ENCODE measurements around the gene EEF1A2.

The EEF1A2 gene

DNA sequence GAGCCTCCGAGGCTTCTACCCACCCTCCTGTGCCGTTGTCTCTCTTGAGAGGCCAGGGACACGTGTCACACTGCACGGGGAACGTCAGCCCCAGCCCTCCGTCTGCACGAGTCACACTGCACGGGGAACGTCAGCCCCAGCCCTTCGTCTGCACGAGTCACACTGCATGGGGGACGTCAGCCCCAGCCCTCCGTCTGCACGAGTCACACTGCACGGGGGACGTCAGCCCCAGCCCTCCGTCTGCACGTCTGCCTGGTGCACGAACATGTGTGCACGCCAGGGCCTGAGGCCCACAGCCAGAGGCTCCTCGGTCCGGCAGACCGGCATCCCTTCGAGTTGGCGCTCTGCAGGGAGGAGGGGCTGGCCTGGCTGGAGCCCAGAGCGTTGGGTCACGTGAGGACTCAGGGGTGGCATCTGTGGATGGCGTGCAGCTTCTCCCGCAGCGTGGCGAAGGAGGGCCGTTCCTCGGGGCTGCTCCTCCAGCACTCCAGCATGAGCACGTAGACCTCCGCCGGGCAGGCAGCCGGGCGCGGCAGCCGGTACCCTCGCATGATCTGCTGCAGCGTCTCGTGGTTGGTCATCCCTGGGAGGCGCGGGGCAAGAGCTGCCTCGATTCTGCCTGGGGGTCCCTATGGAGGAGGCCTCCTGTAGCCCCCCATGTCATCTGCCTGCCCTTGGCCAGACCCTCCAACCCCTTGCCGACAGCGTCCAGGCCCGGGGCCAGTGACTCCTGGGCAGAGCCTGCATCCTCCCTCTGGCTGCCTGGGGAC, 41.7 kb upstream of the EEF1A2 start:
- Histone ChIP-seq H3K79me2 (ENCODE audit: insufficient read depth, low read length) (no peaks in the 10 kb centered on the region), H3K4me2 (ENCODE audit: insufficient read depth, low read length) (no peak overlapping the region), H3K27ac (ENCODE audit: low read length) (no peak overlapping the region), H2AFZ (ENCODE audit: low read depth, low read length) (no peak overlapping the region), H3K4me1 (ENCODE audit: insufficient read depth, low read length) (peaks cover 21% of the 10 kb centered on the region), H3K27me3 (ENCODE audit: insufficient read depth, low read length, poor library complexity) (no peaks in the 10 kb centered on the region), H3K9me3 (ENCODE audit: insufficient read depth, low read length, severe bottlenecking) (no peaks in the 10 kb centered on the region), H3K4me3 (ENCODE audit: low read depth in 1 of 2, low read length in 2 of 2) (no peak overlapping the region), H3K9ac (ENCODE audit: low read depth, low read length) (no peak overlapping the region), H4K20me1 (ENCODE audit: insufficient read depth, low read length) (peaks cover 7% of the 10 kb centered on the region; the same call in 1 of the 2 replicates), H3K36me3 (ENCODE audit: insufficient read depth, low read length) (no peaks in the 10 kb centered on the region)
- no peak for ATAC-seq (ENCODE audit: insufficient read depth, low read depth)
- no peak for TF ChIP-seq EZH2 (IDR thresholded peaks at IDR 0.05; ENCODE audit: borderline replicate concordance, low read depth, low read length, severe bottlenecking)
- no peak for TF ChIP-seq CTCF (IDR thresholded peaks at IDR 0.05; ENCODE audit: borderline replicate concordance, extremely low read depth, low read length, poor library complexity, severe bottlenecking)
- no peak for DNase-seq

DNA sequence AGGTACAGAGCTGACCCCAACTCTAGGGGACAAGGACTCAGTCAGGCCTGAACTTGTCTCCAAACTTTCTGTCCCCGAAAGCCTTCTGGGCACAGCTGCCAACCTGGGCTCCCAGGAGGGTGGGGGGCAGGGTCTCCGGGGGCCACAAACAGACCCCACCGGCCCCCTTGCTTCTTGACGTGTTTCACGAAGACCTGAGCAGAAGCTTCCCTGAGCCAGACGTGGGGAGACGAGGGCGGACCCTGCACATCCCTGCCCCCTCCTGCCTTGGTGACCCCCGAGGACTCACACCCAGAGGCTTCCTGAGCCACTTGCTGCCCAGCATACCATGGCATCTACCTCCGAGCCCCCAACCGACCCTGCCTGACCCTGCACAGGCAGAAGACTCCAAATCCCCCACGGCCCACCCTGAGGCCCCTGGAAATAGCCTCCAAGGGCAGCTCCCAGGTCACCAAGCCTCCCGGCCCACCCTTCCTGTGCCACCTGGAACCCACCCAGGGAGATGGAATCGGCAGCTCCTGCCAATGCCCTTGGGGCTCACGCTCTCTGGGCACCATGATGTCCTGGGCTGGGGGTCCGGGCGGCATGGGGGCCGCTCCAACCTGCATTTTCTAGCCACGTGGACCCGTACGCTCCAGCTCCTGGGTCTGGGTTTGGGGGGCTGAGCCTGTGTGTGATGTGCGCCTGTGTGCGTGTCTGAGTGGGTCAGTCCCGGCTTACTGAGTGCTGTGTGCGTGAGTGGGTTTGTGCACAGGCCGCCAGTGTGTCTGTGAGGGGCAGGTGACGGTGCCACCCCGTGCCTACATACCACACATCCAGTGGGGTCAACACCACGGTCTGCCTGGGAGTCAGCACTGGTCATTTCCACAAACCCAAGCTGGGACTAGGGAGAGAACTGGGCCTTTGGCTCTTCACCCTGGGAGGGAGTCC, 40.8 kb upstream of the EEF1A2 start:
- Histone ChIP-seq H3K27me3 (ENCODE audit: insufficient read depth, low read length, poor library complexity) (no peaks in the 10 kb centered on the region), H3K9me3 (ENCODE audit: insufficient read depth, low read length, severe bottlenecking) (no peaks in the 10 kb centered on the region), H3K9ac (ENCODE audit: low read depth, low read length) (no peak overlapping the region), H3K27ac (ENCODE audit: low read length) (no peak overlapping the region), H3K4me1 (ENCODE audit: insufficient read depth, low read length) (peaks cover 21% of the 10 kb centered on the region), H3K4me3 (ENCODE audit: low read depth in 1 of 2, low read length in 2 of 2) (no peak overlapping the region), H4K20me1 (ENCODE audit: insufficient read depth, low read length) (peaks cover 4% of the 10 kb centered on the region; the same call in 1 of the 2 replicates), H3K36me3 (ENCODE audit: insufficient read depth, low read length) (no peaks in the 10 kb centered on the region), H3K79me2 (ENCODE audit: insufficient read depth, low read length) (no peaks in the 10 kb centered on the region), H2AFZ (ENCODE audit: low read depth, low read length) (no peak overlapping the region), H3K4me2 (ENCODE audit: insufficient read depth, low read length) (no peak overlapping the region)
- DNase-seq (no peak), ATAC-seq (ENCODE audit: insufficient read depth, low read depth) (no peak)
- TF ChIP-seq CTCF (IDR thresholded peaks at IDR 0.05; ENCODE audit: borderline replicate concordance, extremely low read depth, low read length, poor library complexity, severe bottlenecking) (no peak), EZH2 (IDR thresholded peaks at IDR 0.05; ENCODE audit: borderline replicate concordance, low read depth, low read length, severe bottlenecking) (no peak)

- Histone ChIP-seq H3K36me3 (ENCODE audit: insufficient read depth, low read length) (no peaks in the 10 kb centered on the region), H3K4me2 (ENCODE audit: insufficient read depth, low read length) (no peak overlapping the region), H3K27ac (ENCODE audit: low read length) (no peak overlapping the region), H3K27me3 (ENCODE audit: insufficient read depth, low read length, poor library complexity) (no peaks in the 10 kb centered on the region), H3K9ac (ENCODE audit: low read depth, low read length) (0 out of 2 replicates have a peak overlapping the region, but pooled peaks have one; percentile 50), H3K4me3 (ENCODE audit: low read depth in 1 of 2, low read length in 2 of 2) (no peak overlapping the region), H3K79me2 (ENCODE audit: insufficient read depth, low read length) (no peaks in the 10 kb centered on the region), H3K9me3 (ENCODE audit: insufficient read depth, low read length, severe bottlenecking) (no peaks in the 10 kb centered on the region), H3K4me1 (ENCODE audit: insufficient read depth, low read length) (peaks cover 21% of the 10 kb centered on the region), H4K20me1 (ENCODE audit: insufficient read depth, low read length) (peaks cover 7% of the 10 kb centered on the region; the same call in 1 of the 2 replicates), H2AFZ (ENCODE audit: low read depth, low read length) (no peak overlapping the region)
- TF ChIP-seq EZH2 (IDR thresholded peaks at IDR 0.05; ENCODE audit: borderline replicate concordance, low read depth, low read length, severe bottlenecking) (no peak), CTCF (IDR thresholded peaks at IDR 0.05; ENCODE audit: borderline replicate concordance, extremely low read depth, low read length, poor library complexity, severe bottlenecking) (no peak)
- ATAC-seq (ENCODE audit: insufficient read depth, low read depth): no peak
- no peak for DNase-seq
These were observed 40.2 kb upstream of the EEF1A2 start for GRCh38 chr20:63539092-63539430.

Data from DND-41 (cell line).